Keratinocyte (primary cell): ENCODE data around the gene EID3. TPM values are rescaled to one million over a fixed set of nuclear protein-coding genes. Genes with fewer than 3 reads are reported as not detected.

Experiments used
- DNase-seq: peaks from one replicate; pipeline ENCODE4 v3.0.0-alpha.2; 2011; ENCODE audit warnings: low read depth, missing footprints, low spot score
- FAIRE-seq: peaks from 2 replicates; lab custom pipeline; 2011; peaks lifted over from hg19 to GRCh38; lab: Jason Lieb, UNC
- H2AFZ ChIP-seq: 2 replicates; pipeline ENCODE4 v1.6.0; 2012; ENCODE audit warnings: low read length, control low read depth, inconsistent platforms; ENCODE audit not compliant: control insufficient read depth
- H3K27ac ChIP-seq: 2 replicates; pipeline ENCODE4 v1.5.1; 2011; ENCODE audit warnings: low read length; ENCODE audit not compliant: control insufficient read depth, insufficient read depth
- H3K27me3 ChIP-seq: 3 replicates; pipeline ENCODE4 v1.6.0; 2011; ENCODE audit warnings: low read length; ENCODE audit not compliant: control insufficient read depth, insufficient read depth; ENCODE audit errors: extremely low read depth
- H3K36me3 ChIP-seq, 2 experiments: 2 replicates in 1 of 2; 3 replicates in 1 of 2; pipeline ENCODE4 v1.5.1; 2011; ENCODE audit warnings: low read length in 2 of 2, mild to moderate bottlenecking in 1 of 2; ENCODE audit not compliant: control insufficient read depth in 2 of 2, insufficient read depth in 2 of 2; ENCODE audit errors: extremely low read depth in 1 of 2
- H3K4me1 ChIP-seq: 3 replicates; pipeline ENCODE4 v1.5.1; 2011; ENCODE audit warnings: low read length; ENCODE audit not compliant: control insufficient read depth, insufficient read depth; ENCODE audit errors: extremely low read depth
- H3K4me2 ChIP-seq: 3 replicates; pipeline ENCODE4 v1.6.0; 2011; ENCODE audit warnings: low read depth, low read length; ENCODE audit not compliant: control insufficient read depth, insufficient read depth; ENCODE audit errors: extremely low read depth
- H3K4me3 ChIP-seq, 3 experiments: fragments of 200-600 bp in 1 of 3; sonication (generic) in 1 of 3; 2 replicates in 2 of 3; 3 replicates in 1 of 3; pipeline ENCODE4 v1.5.1; 2011 to 2016; ENCODE audit warnings: low read length in 3 of 3, mild to moderate bottlenecking in 3 of 3, control low read depth in 2 of 3, inconsistent platforms in 1 of 3, low read depth in 1 of 3, mixed read lengths in 1 of 3, mixed run types in 1 of 3, moderate library complexity in 1 of 3; ENCODE audit not compliant: control insufficient read depth in 2 of 3, insufficient read depth in 2 of 3; ENCODE audit errors: extremely low read depth in 1 of 3
- H3K79me2 ChIP-seq: 2 replicates; pipeline ENCODE4 v1.6.0; 2012; ENCODE audit warnings: low read length; ENCODE audit not compliant: control insufficient read depth, insufficient read depth
- H3K9ac ChIP-seq: 3 replicates; pipeline ENCODE4 v1.6.0; 2011; ENCODE audit warnings: low read length; ENCODE audit not compliant: control insufficient read depth, insufficient read depth; ENCODE audit errors: extremely low read depth
- H3K9me1 ChIP-seq: 3 replicates; pipeline ENCODE4 v1.6.0; 2011; ENCODE audit warnings: low read length; ENCODE audit not compliant: control insufficient read depth, insufficient read depth; ENCODE audit errors: extremely low read depth
- H3K9me3 ChIP-seq: 2 replicates; pipeline ENCODE4 v1.5.1; 2012; ENCODE audit warnings: low read depth, low read length; ENCODE audit not compliant: control insufficient read depth
- H4K20me1 ChIP-seq: 3 replicates; pipeline ENCODE4 v1.6.0; 2011; ENCODE audit warnings: low read length; ENCODE audit not compliant: control insufficient read depth, insufficient read depth; ENCODE audit errors: extremely low read depth
- CTCF ChIP-seq, 3 experiments: IDR thresholded peaks in 1 of 3; conservative IDR thresholded peaks in 1 of 3; optimal IDR thresholded peaks in 1 of 3; 2 replicates in 2 of 3; 3 replicates in 1 of 3; pipeline versions ENCODE3 to v1.5.1; 2011; ENCODE audit warnings: low read length in 3 of 3, mild to moderate bottlenecking in 3 of 3, moderate library complexity in 2 of 3, control low read depth in 1 of 3, inconsistent platforms in 1 of 3; ENCODE audit not compliant: insufficient read depth in 2 of 3; ENCODE audit errors: extremely low read depth in 1 of 3
- EZH2 ChIP-seq: IDR thresholded peaks from one replicate; pipeline ENCODE4 v1.6.1; 2012; ENCODE audit warnings: inconsistent platforms, mild to moderate bottlenecking, low read length, moderate library complexity
- dilution Hi-C: fragments of 300-500 bp; cut with MboI; formaldehyde crosslinking; loops from one replicate; pipeline ENCODE4 v1.7.0; 2020; ENCODE audit warnings: low sequenced_read_pairs; ENCODE audit not compliant: extremely low pct_ligation_motif_present
- polyA plus RNA-seq, 5 experiments: library from polyadenylated mRNA; depleted of rRNA in 3 of 5; stranded (reverse) in 3 of 5; stranded (forward) in 1 of 5; unstranded in 1 of 5; fragments of >200 nt; gene quantifications; 1 replicate in 1 of 5; 2 replicates in 3 of 5; 3 replicates in 1 of 5; pipeline versions ENCODE4 v1.2.1 to v1.2.3, GENCODE V29; 2011 to 2012; ENCODE audit warnings: missing spikeins in 2 of 5, low read depth in 1 of 5, low replicate concordance in 1 of 5

EID3 gene
- polyA plus RNA-seq, 1 donor (not counting 4 experiments of a cell fraction or from before 2014, with no cell fraction given), result 1.8 TPM

- no peak for FAIRE-seq
- peaks cover 19% of the 10 kb centered on the region for H4K20me1 ChIP-seq
- TF ChIP-seq CTCF (optimal IDR thresholded peaks at IDR 0.05 in 1 of 3, IDR thresholded peaks at IDR 0.05 in 1 of 3, conservative IDR thresholded peaks at IDR 0.05 in 1 of 3; ENCODE audit: extremely low read depth in 1 of 3, insufficient read depth in 2 of 3, low read length in 3 of 3), result no peak
- TF ChIP-seq EZH2, result no peak
- no peak overlapping the region for H3K9ac ChIP-seq
- H3K27ac ChIP-seq, result no peak overlapping the region
- DNase-seq, result no peak
- H3K4me1 ChIP-seq, result peaks cover 43% of the 10 kb centered on the region
- peaks cover 85% of the 10 kb centered on the region for H3K79me2 ChIP-seq
- no peak overlapping the region for H3K4me3 ChIP-seq
- H3K9me1 ChIP-seq, result no peaks in the 10 kb centered on the region
- H3K4me2 ChIP-seq, result no peak overlapping the region
- no peaks in the 10 kb centered on the region for H3K9me3 ChIP-seq
- H3K36me3 ChIP-seq, result peaks cover 9 to 34% of the 10 kb centered on the region in 2 experiments
- dilution Hi-C loops, result no loop called here
- no peaks in the 10 kb centered on the region for H3K27me3 ChIP-seq
- no peak overlapping the region for H2AFZ ChIP-seq
Measured at GRCh38 chr12:104290855-104291254, 12.7 kb upstream of the EID3 start.

GRCh38 chr12:104291867-104292524, 11.5 kb upstream of the EID3 start:
- Histone ChIP-seq H3K9ac (peak overlapping the region; percentile 37), H3K27me3 (no peaks in the 10 kb centered on the region), H3K27ac (no peak overlapping the region), H3K4me3 (peak overlapping the region in 1 of 3 experiments; percentile 10), H4K20me1 (peaks cover 28% of the 10 kb centered on the region), H3K9me3 (no peaks in the 10 kb centered on the region), H2AFZ (no peak overlapping the region), H3K36me3 (peaks cover 12 to 42% of the 10 kb centered on the region in 2 experiments), H3K9me1 (no peaks in the 10 kb centered on the region), H3K4me2 (peak overlapping the region; percentile 27), H3K79me2 (peaks cover 94% of the 10 kb centered on the region), H3K4me1 (peaks cover 42% of the 10 kb centered on the region)
- no peak for TF ChIP-seq EZH2
- TF ChIP-seq CTCF (optimal IDR thresholded peaks at IDR 0.05 in 1 of 3, IDR thresholded peaks at IDR 0.05 in 1 of 3, conservative IDR thresholded peaks at IDR 0.05 in 1 of 3; ENCODE audit: extremely low read depth in 1 of 3, insufficient read depth in 2 of 3, low read length in 3 of 3), result no peak
- FAIRE-seq (no peak), DNase-seq (no peak)
- dilution Hi-C loops, result no loop called here
